ENCODE results near the gene MICU1. TPM values are rescaled to one million over a fixed set of nuclear protein-coding genes. Genes with fewer than 3 reads are reported as not detected.
"Not testable (repeated sequence)": the region's sequence is repeated elsewhere in the genome, so short reads cannot be mapped to it uniquely, and the experiment has no call there.

MICU1 gene
- total RNA-seq, 1 experiment from 2014 or later = 53.7 TPM

DNA sequence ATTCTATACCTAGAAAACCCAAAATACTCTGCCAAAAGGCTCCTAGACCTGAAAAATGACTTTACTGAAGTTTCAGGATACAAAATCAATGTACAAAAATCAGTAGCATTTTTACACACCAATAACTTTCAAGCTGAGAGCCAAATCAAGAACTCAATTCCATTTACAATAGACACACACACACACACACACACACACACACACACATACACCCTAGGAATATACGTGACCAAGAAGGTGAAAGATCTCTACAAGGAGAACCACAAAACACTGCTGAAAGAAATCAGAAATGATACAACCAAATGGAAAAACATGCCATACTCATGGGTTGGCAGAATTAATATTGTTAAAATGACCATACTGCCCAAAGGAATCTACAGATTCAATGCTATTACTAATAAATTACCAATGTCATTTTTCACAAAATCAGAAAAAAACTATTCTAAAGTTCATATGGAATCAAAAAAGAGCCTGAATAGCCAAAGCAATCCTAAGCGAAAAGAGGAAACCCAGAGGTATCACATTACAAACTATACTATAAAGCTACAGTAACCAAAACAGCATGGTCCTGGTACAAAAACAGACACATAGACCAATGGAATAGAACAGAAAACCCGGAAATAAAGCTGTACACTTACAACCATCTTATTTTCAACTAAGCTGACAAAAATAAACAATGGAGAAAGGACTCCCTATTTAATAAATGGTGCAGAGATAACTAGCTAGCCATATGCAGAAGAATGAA lies 122.0 kb downstream of the MICU1 start:
- DNase-seq (ENCODE audit: low read depth) = no peak

DNA sequence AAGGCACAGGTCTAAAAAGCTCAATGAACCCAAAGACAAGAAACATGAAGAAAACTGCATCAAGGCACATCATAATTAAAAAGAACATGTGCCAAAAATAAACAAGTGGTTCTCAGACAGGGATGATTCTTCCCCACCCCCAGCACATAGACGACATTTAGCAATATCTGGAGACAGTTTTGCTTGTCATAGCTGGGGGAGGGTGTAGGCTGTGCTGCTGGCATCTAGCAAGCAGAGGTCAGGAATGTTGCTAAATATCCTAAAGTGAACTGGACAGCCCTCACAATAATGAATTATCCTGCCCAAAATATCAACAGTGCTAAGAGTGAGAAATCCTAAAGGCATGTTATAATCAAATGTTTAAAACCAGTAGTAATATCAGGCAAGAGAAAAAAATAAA lies 122.6 kb downstream of the MICU1 start:
- peak; percentile 45 for DNase-seq (ENCODE audit: low read depth)

DNA sequence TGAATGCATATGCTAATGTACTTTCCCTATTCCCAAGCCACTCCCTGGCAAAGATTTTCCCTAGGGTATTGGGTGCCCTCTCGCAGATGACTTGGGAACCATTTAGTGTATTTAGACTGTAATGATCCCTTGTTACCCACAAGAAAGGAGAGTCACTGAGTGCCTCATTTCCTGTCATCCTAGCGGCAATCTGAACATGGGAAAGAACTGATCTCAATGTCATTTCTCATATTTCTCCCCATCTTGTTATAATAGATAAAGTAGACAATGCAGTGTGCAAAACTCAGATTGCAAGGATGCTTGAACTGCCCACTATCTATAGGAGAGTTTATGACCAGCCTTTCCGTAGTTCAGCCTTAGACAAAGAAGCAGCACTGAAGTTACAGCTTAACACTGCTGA lies 123.3 kb downstream of the MICU1 start:
- DNase-seq (ENCODE audit: low read depth) = peak; percentile 11

DNA sequence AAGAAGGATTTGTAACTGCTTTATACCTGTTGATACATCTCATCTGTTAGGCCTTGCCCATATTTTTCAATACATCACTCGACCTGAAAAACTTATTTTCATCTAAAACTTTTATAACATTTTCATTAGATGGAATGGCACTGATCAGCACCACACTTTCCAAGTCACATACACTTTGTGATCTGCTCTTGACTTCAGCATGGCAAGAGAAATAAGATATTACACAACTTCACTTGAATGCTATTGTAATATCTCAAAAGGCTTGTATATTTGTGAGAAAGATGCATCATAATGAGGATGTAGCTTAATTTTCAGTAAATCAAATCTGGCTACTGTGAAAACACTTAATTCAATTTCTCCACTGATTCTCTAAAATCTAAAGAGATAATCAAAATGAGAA lies 126.2 kb downstream of the MICU1 start:
- no peak for DNase-seq (ENCODE audit: low read depth)

DNA sequence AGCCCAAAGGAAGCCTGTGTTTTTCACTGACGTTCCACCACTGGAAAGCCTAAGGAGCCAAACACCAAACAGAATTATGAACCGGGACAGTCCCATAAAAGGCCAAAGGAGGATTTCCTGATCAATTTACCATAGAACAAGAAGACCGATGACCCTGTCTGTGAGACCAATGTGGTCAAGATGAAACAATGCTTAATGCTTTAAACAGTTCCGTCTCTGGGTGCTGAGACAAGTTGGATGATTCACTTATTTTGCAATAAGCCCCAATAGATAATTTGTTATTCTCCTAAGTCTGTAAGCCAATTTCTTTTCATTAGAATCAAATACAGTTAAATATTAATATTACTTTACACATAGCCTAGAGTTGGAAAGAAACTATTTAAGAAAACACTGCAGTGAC lies 134.9 kb downstream of the MICU1 start:
- DNase-seq (ENCODE audit: low read depth) = no peak

- no peak for DNase-seq (ENCODE audit: low read depth)
These were observed 138.4 kb downstream of the MICU1 start for GRCh38 chr10:72487521-72487920.

GRCh38 chr10:72487116-72487515 lies 138.8 kb downstream of the MICU1 start:
- no peak for DNase-seq (ENCODE audit: low read depth)

- no peak for DNase-seq (ENCODE audit: low read depth)
These were observed 140.2 kb downstream of the MICU1 start for GRCh38 chr10:72485701-72486100.

DNA sequence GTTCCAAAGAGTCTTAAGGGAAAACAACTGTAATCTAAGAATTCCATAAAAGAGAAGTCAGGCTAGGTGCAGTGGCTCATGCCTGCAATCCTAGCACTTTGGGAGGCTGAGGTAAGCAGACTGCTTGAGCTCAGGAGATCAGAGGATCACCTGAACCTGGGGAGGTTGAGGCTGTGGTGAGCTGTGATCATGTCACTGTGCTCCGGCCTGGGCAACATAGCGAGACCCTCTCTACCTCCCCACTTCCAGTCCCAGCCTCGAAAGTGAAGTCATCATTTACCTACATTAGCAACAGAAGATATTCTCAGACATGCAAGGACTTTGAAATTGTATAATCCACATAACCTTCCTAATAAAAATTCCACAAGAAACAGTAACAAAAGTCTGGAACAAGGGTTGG lies 141.4 kb downstream of the MICU1 start:
- DNase-seq (ENCODE audit: low read depth) = no peak

- DNase-seq (ENCODE audit: low read depth) = peak; percentile 13
These were observed 142.4 kb downstream of the MICU1 start for GRCh38 chr10:72483471-72483870.

- no peak for DNase-seq (ENCODE audit: low read depth)
These were observed 145.0 kb downstream of the MICU1 start for GRCh38 chr10:72480861-72481260.

- DNase-seq (ENCODE audit: low read depth) = no peak
These were observed 148.4 kb downstream of the MICU1 start for GRCh38 chr10:72477463-72477862.

GRCh38 chr10:72472306-72472705 lies 153.6 kb downstream of the MICU1 start:
- DNase-seq (ENCODE audit: low read depth) = no peak

DNA sequence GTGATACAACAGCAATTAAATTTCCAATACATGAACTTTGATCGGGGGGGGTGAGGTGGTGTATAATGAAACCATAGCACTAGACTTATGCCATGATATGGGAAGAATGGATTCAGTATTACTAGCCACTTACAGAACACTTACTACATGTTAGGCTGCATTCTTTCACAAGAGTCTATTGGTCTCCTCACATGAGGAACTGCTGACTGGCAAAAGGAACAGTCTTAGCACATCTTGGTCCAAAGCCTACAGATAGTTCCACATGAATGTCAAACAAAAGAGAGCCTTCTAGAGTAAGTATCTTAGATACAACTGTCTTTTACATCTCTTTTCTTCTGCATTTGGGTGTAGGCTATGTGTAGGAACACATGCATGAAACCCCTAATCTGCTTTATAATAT lies 155.2 kb downstream of the MICU1 start:
- DNase-seq (ENCODE audit: low read depth) = no peak

DNA sequence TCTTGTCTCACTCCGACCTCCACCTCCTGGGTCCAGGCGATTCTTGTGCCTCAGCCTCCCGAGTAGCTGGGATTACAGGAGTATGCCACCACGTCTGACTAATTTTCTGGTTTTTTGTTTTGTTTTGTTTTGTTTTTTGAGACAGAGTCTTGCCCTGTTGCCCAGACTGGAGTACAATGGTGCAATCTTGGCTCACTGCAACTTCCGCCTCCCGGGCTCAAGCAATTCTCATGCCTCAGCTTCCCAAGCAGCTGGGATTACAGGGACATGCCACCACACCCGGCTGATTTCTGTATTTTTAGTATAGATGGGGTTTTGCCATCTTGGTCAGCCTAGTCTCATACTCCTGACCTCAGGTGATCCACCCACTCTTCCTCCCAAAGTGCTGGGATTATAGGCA lies 158.8 kb downstream of the MICU1 start:
- not testable (repeated sequence) for DNase-seq (ENCODE audit: low read depth)

DNA sequence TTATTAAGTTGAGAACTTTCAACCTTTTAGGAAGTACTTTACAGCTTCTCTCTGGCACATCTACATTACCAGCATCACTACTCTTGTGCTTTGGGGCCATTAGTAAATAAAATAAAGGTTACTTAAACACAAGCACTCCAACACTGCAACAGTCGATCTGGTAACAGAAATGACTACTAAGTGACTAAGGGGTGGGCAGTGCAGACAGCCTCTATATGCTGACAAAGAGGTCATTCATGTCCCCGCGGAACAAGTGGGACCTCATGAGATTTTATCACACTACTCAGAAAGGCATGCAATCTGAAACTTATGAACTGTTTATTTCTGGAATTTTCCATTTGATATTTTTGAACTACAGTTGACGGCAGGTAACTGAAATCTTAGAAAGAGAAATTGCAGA lies 159.9 kb downstream of the MICU1 start:
- peak; percentile 26 for DNase-seq (ENCODE audit: low read depth)

- DNase-seq (ENCODE audit: low read depth) = no peak
These were observed 161.4 kb downstream of the MICU1 start for GRCh38 chr10:72464438-72464837.

- no peak for DNase-seq (ENCODE audit: low read depth)
These were observed 163.6 kb downstream of the MICU1 start for GRCh38 chr10:72462261-72462660.

DNA sequence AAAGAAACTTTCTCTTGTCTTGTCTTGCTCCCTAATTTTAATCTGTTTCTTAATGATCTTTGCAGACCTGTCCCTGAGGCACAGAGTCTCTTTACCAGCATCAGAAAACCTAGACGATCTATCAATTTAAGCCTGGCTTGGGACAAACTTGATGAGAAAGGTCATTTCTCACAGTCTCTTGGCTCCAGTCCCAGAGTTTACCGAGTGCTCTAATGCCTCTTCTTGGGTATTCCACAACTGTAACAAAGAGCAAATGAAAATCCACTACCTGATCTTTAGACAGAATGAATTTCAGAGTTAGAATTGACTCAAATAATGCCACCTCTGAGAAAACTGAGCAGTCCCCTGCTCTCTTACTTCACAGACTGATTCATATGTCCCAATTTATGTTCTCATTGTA lies 164.8 kb downstream of the MICU1 start:
- DNase-seq (ENCODE audit: low read depth) = peak; percentile 3

- no peak for DNase-seq (ENCODE audit: low read depth)
These were observed 165.5 kb downstream of the MICU1 start for GRCh38 chr10:72460284-72460876.

GRCh38 chr10:72459301-72459700 lies 166.6 kb downstream of the MICU1 start:
- DNase-seq (ENCODE audit: low read depth) = no peak

DNA sequence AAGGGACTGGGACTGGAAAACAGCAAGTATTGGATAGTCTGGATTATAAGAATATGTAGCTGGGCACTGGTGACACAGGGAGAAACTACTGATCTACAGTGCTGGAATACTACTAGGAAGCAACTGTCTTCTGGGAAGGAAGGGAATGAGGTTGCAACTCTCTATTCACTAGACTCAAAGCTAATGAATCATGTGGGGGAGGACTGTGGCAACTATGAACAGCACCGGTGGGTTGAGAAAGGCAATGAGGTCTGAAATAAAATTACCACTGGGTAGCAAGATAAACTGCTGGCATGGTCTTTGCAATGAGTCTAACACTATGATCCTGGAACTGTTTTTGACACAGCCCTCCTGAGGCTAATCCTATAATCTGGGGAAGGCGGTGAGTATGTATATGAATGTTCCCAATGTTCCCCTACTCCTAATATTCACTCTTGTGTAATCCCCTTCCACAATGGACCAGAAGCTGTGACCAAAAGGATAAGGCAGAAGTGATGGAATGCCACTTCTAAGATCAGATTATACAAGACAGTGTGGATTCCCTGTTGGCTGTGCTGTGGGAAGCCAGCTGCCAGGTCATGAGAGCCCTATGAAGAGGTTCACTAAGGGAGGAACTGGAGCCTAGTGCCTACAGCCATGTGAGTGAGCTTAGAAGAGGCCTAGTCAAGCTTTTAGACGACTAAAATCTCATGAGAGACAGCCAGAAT lies 169.8 kb downstream of the MICU1 start:
- DNase-seq (ENCODE audit: low read depth) = peak; percentile 2

GRCh38 chr10:72449941-72450441 lies 175.9 kb downstream of the MICU1 start:
- DNase-seq (ENCODE audit: low read depth) = no peak
